Measurements from ENCODE around the gene TPSD1. TPM values are rescaled to one million over a fixed set of nuclear protein-coding genes. Genes with fewer than 3 reads are reported as not detected.
"Not testable (repeated sequence)": the region's sequence is repeated elsewhere in the genome, so short reads cannot be mapped to it uniquely, and the experiment has no call there.

The TPSD1 gene
- total RNA-seq, 1 donor from 2014 or later = not detected

- H3K9ac ChIP-seq (ENCODE audit: low read depth in 1 of 3, low read length in 3 of 3); H3K4me3 ChIP-seq (ENCODE audit: low read length in 3 of 3); H3K36me3 ChIP-seq (ENCODE audit: control insufficient read depth in 3 of 3, insufficient read depth in 3 of 3, low read length in 3 of 3); H3K4me1 ChIP-seq (ENCODE audit: control insufficient read depth in 3 of 3, insufficient read depth in 3 of 3, low read length in 3 of 3); H3K27ac ChIP-seq (ENCODE audit: low read depth, low read length); H3K9me3 ChIP-seq (ENCODE audit: control insufficient read depth in 3 of 3, low read length in 3 of 3): not testable (repeated sequence)
- peaks cover 28 to 43% (median 37%) of the 10 kb centered on the region in 3 donors for H3K27me3 ChIP-seq (ENCODE audit: control insufficient read depth in 3 of 3, insufficient read depth in 3 of 3, low read length in 3 of 3)
Measured at GRCh38 chr16:1256296-1256873, 516 bp downstream of the TPSD1 start.

- Histone ChIP-seq H3K27me3 (ENCODE audit: control insufficient read depth in 3 of 3, insufficient read depth in 3 of 3, low read length in 3 of 3) (peaks cover 32 to 47% (median 41%) of the 10 kb centered on the region in 3 donors), H3K36me3 (ENCODE audit: control insufficient read depth in 3 of 3, insufficient read depth in 3 of 3, low read length in 3 of 3) (no peaks in the 10 kb centered on the region), H3K4me3 (ENCODE audit: low read length in 3 of 3) (no peak overlapping the region), H3K4me1 (ENCODE audit: control insufficient read depth in 3 of 3, insufficient read depth in 3 of 3, low read length in 3 of 3) (no peaks in the 10 kb centered on the region), H3K9me3 (ENCODE audit: control insufficient read depth in 3 of 3, low read length in 3 of 3) (no peaks in the 10 kb centered on the region), H3K9ac (ENCODE audit: low read depth in 1 of 3, low read length in 3 of 3) (no peak overlapping the region), H3K27ac (ENCODE audit: low read depth, low read length) (no peak overlapping the region)
Measured at GRCh38 chr16:1256874-1257322, 1.0 kb downstream of the TPSD1 start.

DNA sequence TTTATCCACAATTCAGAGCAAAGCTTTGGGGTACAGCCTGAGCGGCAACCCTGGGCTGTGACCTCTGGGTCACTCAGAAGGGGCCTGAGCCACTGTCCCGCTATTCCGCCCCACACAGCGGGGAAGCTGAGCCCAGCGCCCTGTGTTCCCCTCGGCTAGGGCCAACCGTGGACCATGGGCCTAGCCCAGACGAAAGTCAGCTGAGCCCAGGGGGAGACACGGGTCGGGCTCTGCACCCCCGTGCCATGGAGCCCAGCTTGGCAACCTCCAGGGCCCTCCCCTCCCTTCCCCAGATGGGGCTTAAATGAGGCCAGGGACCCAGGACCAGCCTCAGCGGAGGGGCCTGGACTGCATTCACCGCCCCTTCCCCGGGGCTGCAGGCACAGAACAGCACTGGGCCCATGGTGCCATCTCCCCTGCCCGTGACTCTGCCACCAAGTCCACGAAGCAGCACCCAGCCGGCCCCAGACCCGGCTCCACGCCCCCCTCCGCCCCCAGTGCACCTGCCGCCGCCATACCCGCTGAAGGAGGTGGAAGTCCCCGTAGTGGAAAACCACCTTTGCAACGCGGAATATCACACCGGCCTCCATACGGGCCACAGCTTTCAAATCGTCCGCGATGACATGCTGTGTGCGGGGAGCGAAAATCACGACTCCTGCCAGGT is 1.8 kb downstream of the TPSD1 start:
- Histone ChIP-seq H3K4me1 (ENCODE audit: control insufficient read depth in 3 of 3, insufficient read depth in 3 of 3, low read length in 3 of 3) (no peaks in the 10 kb centered on the region), H3K27ac (ENCODE audit: low read depth, low read length) (no peak overlapping the region), H3K4me3 (ENCODE audit: low read length in 3 of 3) (no peak overlapping the region), H3K36me3 (ENCODE audit: control insufficient read depth in 3 of 3, insufficient read depth in 3 of 3, low read length in 3 of 3) (no peaks in the 10 kb centered on the region), H3K9ac (ENCODE audit: low read depth in 1 of 3, low read length in 3 of 3) (no peak overlapping the region), H3K27me3 (ENCODE audit: control insufficient read depth in 3 of 3, insufficient read depth in 3 of 3, low read length in 3 of 3) (peaks cover 37 to 54% (median 48%) of the 10 kb centered on the region in 3 donors), H3K9me3 (ENCODE audit: control insufficient read depth in 3 of 3, low read length in 3 of 3) (no peaks in the 10 kb centered on the region)

DNA sequence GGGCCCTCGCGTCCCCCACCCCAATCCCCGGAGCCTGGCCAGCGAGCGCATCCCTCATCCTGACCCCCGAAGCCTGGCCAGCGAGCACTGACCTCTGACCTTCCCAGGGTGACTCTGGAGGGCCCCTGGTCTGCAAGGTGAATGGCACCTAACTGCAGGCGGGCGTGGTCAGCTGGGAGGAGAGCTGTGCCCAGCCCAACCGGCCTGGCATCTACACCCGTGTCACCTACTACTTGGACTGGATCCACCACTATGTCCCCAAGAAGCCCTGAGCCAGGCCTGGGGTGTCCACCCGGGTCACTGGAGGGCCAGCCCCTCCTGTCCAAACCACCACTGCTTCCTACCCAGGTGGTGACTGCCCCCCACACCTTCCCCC is 2.3 kb downstream of the TPSD1 start:
- no peaks in the 10 kb centered on the region for H3K9me3 ChIP-seq (ENCODE audit: control insufficient read depth in 3 of 3, low read length in 3 of 3)
- peaks cover 42 to 58% (median 53%) of the 10 kb centered on the region in 3 donors for H3K27me3 ChIP-seq (ENCODE audit: control insufficient read depth in 3 of 3, insufficient read depth in 3 of 3, low read length in 3 of 3)
- no peak overlapping the region for H3K27ac ChIP-seq (ENCODE audit: low read depth, low read length)

GRCh38 chr16:1258906-1259759 is 3.3 kb downstream of the TPSD1 start:
- Histone ChIP-seq H3K4me1 (ENCODE audit: control insufficient read depth in 3 of 3, insufficient read depth in 3 of 3, low read length in 3 of 3) (no peaks in the 10 kb centered on the region), H3K9ac (ENCODE audit: low read depth in 1 of 3, low read length in 3 of 3) (no peak overlapping the region), H3K36me3 (ENCODE audit: control insufficient read depth in 3 of 3, insufficient read depth in 3 of 3, low read length in 3 of 3) (no peaks in the 10 kb centered on the region), H3K4me3 (ENCODE audit: low read length in 3 of 3) (no peak overlapping the region), H3K27me3 (ENCODE audit: control insufficient read depth in 3 of 3, insufficient read depth in 3 of 3, low read length in 3 of 3) (peaks cover 43 to 64% (median 57%) of the 10 kb centered on the region in 3 donors), H3K9me3 (ENCODE audit: control insufficient read depth in 3 of 3, low read length in 3 of 3) (no peaks in the 10 kb centered on the region), H3K27ac (ENCODE audit: low read depth, low read length) (no peak overlapping the region)

More for the DNA sequence above, 2.3 kb downstream of the TPSD1 start:
- Histone ChIP-seq H3K36me3 (ENCODE audit: control insufficient read depth in 3 of 3, insufficient read depth in 3 of 3, low read length in 3 of 3) (no peaks in the 10 kb centered on the region), H3K4me1 (ENCODE audit: control insufficient read depth in 3 of 3, insufficient read depth in 3 of 3, low read length in 3 of 3) (no peaks in the 10 kb centered on the region), H3K9ac (ENCODE audit: low read depth in 1 of 3, low read length in 3 of 3) (no peak overlapping the region), H3K4me3 (ENCODE audit: low read length in 3 of 3) (no peak overlapping the region)

DNA sequence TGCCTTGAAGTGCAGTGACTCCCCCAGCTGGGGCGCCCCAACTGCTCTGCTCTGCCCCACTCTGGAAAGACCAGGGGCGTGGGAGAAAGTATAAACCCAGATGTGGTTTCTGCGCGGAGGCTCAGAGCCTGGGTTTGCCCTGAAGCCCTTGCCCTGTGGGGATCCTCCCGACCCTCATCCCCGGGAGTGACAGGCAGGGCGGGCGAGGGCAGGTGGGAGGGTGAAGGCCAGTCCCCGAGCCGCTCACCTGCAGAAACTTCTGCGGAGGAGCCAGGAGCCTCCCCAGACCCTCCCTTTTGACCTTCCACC is 3.8 kb downstream of the TPSD1 start:
- Histone ChIP-seq H3K9me3 (ENCODE audit: control insufficient read depth in 3 of 3, low read length in 3 of 3) (peaks cover 0 to 2% (median 0%) of the 10 kb centered on the region in 3 donors), H3K36me3 (ENCODE audit: control insufficient read depth in 3 of 3, insufficient read depth in 3 of 3, low read length in 3 of 3) (no peaks in the 10 kb centered on the region), H3K27ac (ENCODE audit: low read depth, low read length) (no peak overlapping the region), H3K9ac (ENCODE audit: low read depth in 1 of 3, low read length in 3 of 3) (no peak overlapping the region), H3K4me1 (ENCODE audit: control insufficient read depth in 3 of 3, insufficient read depth in 3 of 3, low read length in 3 of 3) (no peaks in the 10 kb centered on the region), H3K27me3 (ENCODE audit: control insufficient read depth in 3 of 3, insufficient read depth in 3 of 3, low read length in 3 of 3) (peaks cover 43 to 64% (median 57%) of the 10 kb centered on the region in 3 donors), H3K4me3 (ENCODE audit: low read length in 3 of 3) (no peak overlapping the region)

GRCh38 chr16:1260101-1260680 is 4.3 kb downstream of the TPSD1 start:
- Histone ChIP-seq H3K27me3 (ENCODE audit: control insufficient read depth in 3 of 3, insufficient read depth in 3 of 3, low read length in 3 of 3) (peaks cover 43 to 64% (median 60%) of the 10 kb centered on the region in 3 donors), H3K36me3 (ENCODE audit: control insufficient read depth in 3 of 3, insufficient read depth in 3 of 3, low read length in 3 of 3) (no peaks in the 10 kb centered on the region), H3K4me1 (ENCODE audit: control insufficient read depth in 3 of 3, insufficient read depth in 3 of 3, low read length in 3 of 3) (no peaks in the 10 kb centered on the region), H3K9ac (ENCODE audit: low read depth in 1 of 3, low read length in 3 of 3) (no peak overlapping the region), H3K27ac (ENCODE audit: low read depth, low read length) (no peak overlapping the region), H3K4me3 (ENCODE audit: low read length in 3 of 3) (no peak overlapping the region), H3K9me3 (ENCODE audit: control insufficient read depth in 3 of 3, low read length in 3 of 3) (peaks cover 0 to 2% (median 0%) of the 10 kb centered on the region in 3 donors)

GRCh38 chr16:1261131-1261892 is 5.4 kb downstream of the TPSD1 start:
- peaks cover 43 to 62% (median 60%) of the 10 kb centered on the region in 3 donors for H3K27me3 ChIP-seq (ENCODE audit: control insufficient read depth in 3 of 3, insufficient read depth in 3 of 3, low read length in 3 of 3)
- no peaks in the 10 kb centered on the region for H3K36me3 ChIP-seq (ENCODE audit: control insufficient read depth in 3 of 3, insufficient read depth in 3 of 3, low read length in 3 of 3)
- H3K4me3 ChIP-seq (ENCODE audit: low read length in 3 of 3) = no peak overlapping the region

GRCh38 chr16:1262210-1262845 is 6.5 kb downstream of the TPSD1 start:
- Histone ChIP-seq H3K36me3 (ENCODE audit: control insufficient read depth in 3 of 3, insufficient read depth in 3 of 3, low read length in 3 of 3) (no peaks in the 10 kb centered on the region), H3K27me3 (ENCODE audit: control insufficient read depth in 3 of 3, insufficient read depth in 3 of 3, low read length in 3 of 3) (peaks cover 43 to 57% (median 54%) of the 10 kb centered on the region in 3 donors), H3K9ac (ENCODE audit: low read depth in 1 of 3, low read length in 3 of 3) (no peak overlapping the region), H3K9me3 (ENCODE audit: control insufficient read depth in 3 of 3, low read length in 3 of 3) (peaks cover 0 to 2% (median 0%) of the 10 kb centered on the region in 3 donors), H3K27ac (ENCODE audit: low read depth, low read length) (no peak overlapping the region), H3K4me1 (ENCODE audit: control insufficient read depth in 3 of 3, insufficient read depth in 3 of 3, low read length in 3 of 3) (no peaks in the 10 kb centered on the region), H3K4me3 (ENCODE audit: low read length in 3 of 3) (no peak overlapping the region)

More at GRCh38 chr16:1261131-1261892, 5.4 kb downstream of the TPSD1 start:
- Histone ChIP-seq H3K9ac (ENCODE audit: low read depth in 1 of 3, low read length in 3 of 3) (no peak overlapping the region), H3K27ac (ENCODE audit: low read depth, low read length) (no peak overlapping the region), H3K9me3 (ENCODE audit: control insufficient read depth in 3 of 3, low read length in 3 of 3) (peaks cover 0 to 2% (median 0%) of the 10 kb centered on the region in 3 donors), H3K4me1 (ENCODE audit: control insufficient read depth in 3 of 3, insufficient read depth in 3 of 3, low read length in 3 of 3) (no peaks in the 10 kb centered on the region)
